ENCODE data around the gene PDZK1IP1. TPM values are rescaled to one million over a fixed set of nuclear protein-coding genes. Genes with fewer than 3 reads are reported as not detected.
A peak's percentile ranks its signal among the peaks of the same experiment; 100 is the strongest.
"Not testable (repeated sequence)": the region's sequence is repeated elsewhere in the genome, so short reads cannot be mapped to it uniquely, and the experiment has no call there.

Gene PDZK1IP1
- total RNA-seq, 1 experiment from 2014 or later: not detected

DNA sequence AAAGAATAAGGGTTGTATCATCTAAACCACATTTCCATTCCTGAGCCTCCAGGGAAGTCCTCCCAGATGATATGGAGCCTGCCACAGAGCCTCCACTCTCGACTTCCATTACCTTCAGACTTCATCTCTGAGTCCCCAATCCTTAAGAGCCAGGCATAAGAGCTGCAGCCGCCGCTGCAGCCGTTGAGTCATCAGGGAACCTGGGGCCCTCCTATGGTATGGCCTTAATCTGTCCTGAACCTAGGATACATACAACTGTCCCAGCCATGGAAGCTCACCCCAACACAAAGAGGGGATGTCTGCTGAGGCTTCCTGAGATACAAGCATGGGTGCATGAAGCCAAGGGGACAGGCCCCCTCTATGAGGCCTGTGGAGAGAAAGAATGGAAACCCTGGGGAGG is 25.9 kb upstream of the PDZK1IP1 start:
- no peak for DNase-seq (ENCODE audit: low read depth in 1 of 2, low spot score in 2 of 2)
- Histone ChIP-seq H3K4me1 (replicated peaks) (0 out of 2 replicates have a peak, but pooled peaks cover 3% of the 10 kb centered on the region), H3K27ac (no peak overlapping the region), H3K9me3 (replicated peaks) (no peaks in the 10 kb centered on the region), H3K4me3 (no peak overlapping the region), H3K36me3 (no peaks in the 10 kb centered on the region), H3K27me3 (replicated peaks) (peaks cover 7% of the 10 kb centered on the region; the same call in 1 of the 2 replicates)

DNA sequence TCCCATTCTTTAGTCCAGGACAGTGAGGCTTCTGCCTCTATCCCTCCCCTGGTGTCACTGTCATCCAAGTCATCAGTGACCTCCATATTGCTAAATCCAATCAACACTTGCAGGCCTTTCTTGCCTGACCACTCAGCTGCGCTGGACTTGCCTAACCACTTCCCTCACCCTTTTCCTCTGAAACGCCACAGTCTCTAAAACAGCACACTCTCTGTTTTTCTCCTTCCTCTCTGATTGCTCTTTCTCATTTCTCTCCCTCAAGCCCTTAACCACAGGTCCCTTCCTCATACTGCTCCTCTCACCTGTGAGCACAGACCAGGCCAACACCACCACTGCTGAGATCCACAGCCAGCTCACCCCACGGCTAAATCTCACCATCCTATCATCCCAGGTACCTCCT is 24.7 kb upstream of the PDZK1IP1 start:
- Histone ChIP-seq H3K27me3 (replicated peaks) (no peaks in the 10 kb centered on the region), H3K4me1 (replicated peaks) (0 out of 2 replicates have a peak, but pooled peaks cover 6% of the 10 kb centered on the region), H3K27ac (no peak overlapping the region), H3K36me3 (no peaks in the 10 kb centered on the region), H3K4me3 (no peak overlapping the region), H3K9me3 (replicated peaks) (no peaks in the 10 kb centered on the region)
- DNase-seq (ENCODE audit: low read depth in 1 of 2, low spot score in 2 of 2): no peak

DNA sequence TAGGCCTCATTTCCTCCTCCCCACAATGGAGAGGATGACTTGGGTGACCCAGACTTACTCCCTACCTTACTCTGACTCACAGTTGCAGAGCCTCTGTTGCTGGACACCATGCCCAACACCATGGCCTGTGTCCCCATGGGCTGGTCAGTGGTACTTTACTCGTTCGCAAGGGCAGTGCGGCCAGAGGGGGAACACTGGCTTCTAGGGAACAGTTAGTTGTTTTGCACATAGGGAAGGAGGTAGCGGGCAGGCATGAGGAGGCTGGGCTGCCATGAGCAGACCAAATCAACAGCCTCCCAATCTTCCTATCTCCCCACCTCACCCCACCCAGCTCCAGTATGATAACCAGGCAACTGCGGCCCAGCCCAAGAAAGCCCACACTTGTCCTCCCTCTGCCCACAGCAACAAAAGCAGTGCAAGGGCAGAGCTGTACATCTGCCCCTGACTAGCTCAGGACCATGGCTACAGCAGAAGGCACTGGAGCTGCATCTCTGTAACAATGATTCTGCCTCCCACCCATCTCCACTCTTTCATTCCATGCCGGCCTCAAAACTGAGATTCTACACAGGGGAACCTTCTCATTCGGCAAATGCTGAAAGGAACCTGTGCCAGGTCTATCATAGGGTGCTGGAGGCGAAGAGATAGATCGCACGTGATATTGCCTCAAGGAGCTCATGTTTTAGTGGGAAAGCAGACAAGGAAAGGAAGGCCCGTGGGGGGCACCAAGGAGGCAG is 23.6 kb upstream of the PDZK1IP1 start:
- no peaks in the 10 kb centered on the region for H3K9me3 ChIP-seq (replicated peaks)
- peaks cover 8% of the 10 kb centered on the region for H3K4me1 ChIP-seq (replicated peaks)
- no peaks in the 10 kb centered on the region for H3K36me3 ChIP-seq
- no peak overlapping the region for H3K27ac ChIP-seq
- DNase-seq (ENCODE audit: low read depth in 1 of 2, low spot score in 2 of 2): no peak
- H3K4me3 ChIP-seq: no peak overlapping the region
- H3K27me3 ChIP-seq (replicated peaks): no peaks in the 10 kb centered on the region

DNA sequence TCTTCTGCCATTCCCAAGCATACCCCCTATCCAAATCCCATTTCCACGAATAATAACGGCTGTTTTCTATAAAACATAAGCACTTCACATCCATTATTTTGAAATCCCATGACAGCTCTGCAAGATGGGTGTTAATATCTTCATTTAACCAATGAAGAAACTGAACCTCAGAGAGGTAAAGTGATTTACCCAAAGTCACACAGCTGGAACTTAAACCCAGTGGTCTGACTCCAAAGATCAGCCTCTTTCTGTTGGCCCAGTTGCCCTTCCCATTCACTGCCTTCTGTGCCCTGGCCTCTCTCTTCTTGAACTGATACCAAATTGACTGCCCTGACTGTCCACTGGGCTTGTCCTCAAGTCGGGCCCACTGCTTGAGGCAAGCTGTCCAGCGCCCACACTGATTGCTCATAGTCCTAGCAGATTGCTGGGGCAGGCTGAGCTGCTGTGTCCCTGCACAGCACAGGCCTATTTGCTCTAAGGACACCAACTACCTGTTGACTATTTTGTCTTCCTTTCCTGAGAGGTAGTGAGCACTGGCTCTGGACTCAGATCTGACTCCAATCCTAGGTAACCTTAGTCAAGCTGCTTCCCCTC is 22.9 kb upstream of the PDZK1IP1 start:
- H3K27me3 ChIP-seq (replicated peaks): no peaks in the 10 kb centered on the region
- H3K36me3 ChIP-seq: no peaks in the 10 kb centered on the region
- H3K9me3 ChIP-seq (replicated peaks): no peaks in the 10 kb centered on the region
- H3K4me3 ChIP-seq: no peak overlapping the region
- DNase-seq (ENCODE audit: low read depth in 1 of 2, low spot score in 2 of 2): no peak
- H3K27ac ChIP-seq: no peak overlapping the region
- peaks cover 15% of the 10 kb centered on the region for H3K4me1 ChIP-seq (replicated peaks)

DNA sequence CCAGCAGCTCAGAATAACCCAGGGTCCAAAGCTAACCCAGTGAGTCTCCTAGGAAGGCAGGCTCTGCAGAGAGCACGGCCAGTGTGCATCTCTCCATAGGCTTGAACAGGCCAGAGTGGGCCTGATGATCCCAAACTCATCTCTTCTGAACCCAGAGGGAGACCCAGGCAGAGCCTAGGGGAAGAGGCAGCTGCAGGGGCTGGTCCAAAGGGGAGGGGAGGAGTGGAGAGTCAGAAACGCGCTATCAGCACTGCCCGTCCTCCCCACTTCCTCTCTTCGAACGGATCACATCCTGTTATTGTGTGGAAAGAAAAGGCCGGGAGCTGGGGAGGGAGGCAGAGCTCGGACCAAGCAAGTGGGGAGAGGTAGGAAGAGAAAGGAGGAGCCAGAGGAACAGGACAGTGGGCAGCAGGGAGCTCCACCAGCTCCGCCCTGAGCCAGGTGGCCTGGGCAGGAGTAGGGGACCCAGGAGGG is 22.0 kb upstream of the PDZK1IP1 start:
- H3K9me3 ChIP-seq (replicated peaks): no peaks in the 10 kb centered on the region
- DNase-seq (ENCODE audit: low read depth in 1 of 2, low spot score in 2 of 2): no peak
- peaks cover 17% of the 10 kb centered on the region for H3K4me1 ChIP-seq (replicated peaks)
- H3K36me3 ChIP-seq: no peaks in the 10 kb centered on the region
- no peaks in the 10 kb centered on the region for H3K27me3 ChIP-seq (replicated peaks)
- H3K4me3 ChIP-seq: no peak overlapping the region
- no peak overlapping the region for H3K27ac ChIP-seq

DNA sequence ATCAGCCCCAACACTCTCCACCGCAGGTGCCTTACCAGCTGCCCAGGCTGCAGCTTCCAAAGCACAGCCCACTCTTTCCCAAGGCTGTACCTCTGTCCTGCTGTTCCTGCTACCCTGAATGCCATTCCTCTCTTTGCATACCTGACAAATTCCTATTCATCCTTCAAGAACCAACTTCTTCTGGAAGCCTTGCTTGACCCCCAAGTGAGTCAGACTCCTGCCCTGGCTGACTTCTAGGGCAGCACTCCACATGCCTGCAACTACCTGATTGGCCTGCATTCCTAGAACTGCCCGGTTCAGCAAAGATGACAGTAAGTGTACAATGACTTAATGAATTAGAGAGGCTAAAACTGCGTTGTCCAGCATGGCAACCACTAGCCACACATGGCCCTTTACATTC is 20.8 kb upstream of the PDZK1IP1 start:
- Histone ChIP-seq H3K27me3 (replicated peaks) (no peaks in the 10 kb centered on the region), H3K4me1 (replicated peaks) (peaks cover 17% of the 10 kb centered on the region), H3K27ac (no peak overlapping the region), H3K9me3 (replicated peaks) (no peaks in the 10 kb centered on the region), H3K36me3 (no peaks in the 10 kb centered on the region), H3K4me3 (no peak overlapping the region)
- no peak for DNase-seq (ENCODE audit: low read depth in 1 of 2, low spot score in 2 of 2)

DNA sequence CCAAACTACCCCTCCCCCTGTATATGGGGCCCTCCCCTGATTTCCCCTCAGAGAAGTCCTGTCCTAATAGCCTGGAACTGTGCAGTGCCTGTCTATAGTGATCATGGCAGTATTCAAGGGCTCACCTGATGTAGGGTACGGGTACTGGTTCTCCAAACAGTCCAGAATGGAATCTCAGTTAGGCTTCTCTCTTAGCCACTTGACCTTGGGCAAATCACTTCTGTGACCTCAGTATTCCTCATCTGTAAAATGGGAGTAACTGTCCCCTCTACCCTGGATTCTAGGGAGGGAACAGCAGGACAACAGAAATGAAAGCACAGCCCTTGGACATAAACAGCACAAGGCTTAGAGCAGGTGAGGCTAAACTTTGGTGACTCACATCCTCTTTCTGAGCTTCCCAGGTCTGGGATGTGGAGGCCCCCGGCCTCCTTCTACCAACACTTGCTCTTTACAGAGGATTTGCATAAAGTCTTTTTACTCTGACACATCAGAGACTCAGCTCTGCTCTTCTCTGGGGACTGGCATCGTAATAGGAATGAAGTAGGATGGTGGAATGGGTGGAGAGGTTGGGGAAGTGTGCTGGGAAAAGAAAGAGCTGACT is 20.0 kb upstream of the PDZK1IP1 start:
- no peak for DNase-seq (ENCODE audit: low read depth in 1 of 2, low spot score in 2 of 2)
- H3K27ac ChIP-seq: no peak overlapping the region
- no peaks in the 10 kb centered on the region for H3K36me3 ChIP-seq
- H3K27me3 ChIP-seq (replicated peaks): no peaks in the 10 kb centered on the region
- peaks cover 17% of the 10 kb centered on the region for H3K4me1 ChIP-seq (replicated peaks)
- H3K9me3 ChIP-seq (replicated peaks): no peaks in the 10 kb centered on the region
- no peak overlapping the region for H3K4me3 ChIP-seq

DNA sequence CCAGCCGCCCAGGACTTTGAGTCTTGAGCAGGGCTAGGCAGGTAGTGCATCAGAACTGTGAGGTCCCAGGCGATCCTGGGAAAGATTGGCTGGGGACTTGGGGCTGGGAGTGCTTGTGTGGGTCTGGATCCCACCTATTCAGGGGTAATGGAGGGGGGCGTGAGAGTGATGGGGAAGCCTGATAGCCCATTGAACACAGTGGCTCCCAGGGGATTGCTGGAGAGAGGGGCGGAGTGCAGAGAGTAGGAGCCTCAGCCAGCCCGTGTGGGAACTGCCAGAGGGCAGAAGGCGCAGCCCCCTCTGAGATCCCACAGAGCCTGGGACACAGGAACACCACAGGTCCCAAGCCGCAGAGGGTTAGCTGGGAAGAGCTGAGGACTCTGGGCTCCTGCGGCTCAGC is 19.3 kb upstream of the PDZK1IP1 start:
- Histone ChIP-seq H3K4me1 (replicated peaks) (peaks cover 17% of the 10 kb centered on the region), H3K27me3 (replicated peaks) (no peaks in the 10 kb centered on the region), H3K36me3 (no peaks in the 10 kb centered on the region), H3K9me3 (replicated peaks) (no peaks in the 10 kb centered on the region), H3K27ac (no peak overlapping the region), H3K4me3 (no peak overlapping the region)
- no peak for DNase-seq (ENCODE audit: low read depth in 1 of 2, low spot score in 2 of 2)

DNA sequence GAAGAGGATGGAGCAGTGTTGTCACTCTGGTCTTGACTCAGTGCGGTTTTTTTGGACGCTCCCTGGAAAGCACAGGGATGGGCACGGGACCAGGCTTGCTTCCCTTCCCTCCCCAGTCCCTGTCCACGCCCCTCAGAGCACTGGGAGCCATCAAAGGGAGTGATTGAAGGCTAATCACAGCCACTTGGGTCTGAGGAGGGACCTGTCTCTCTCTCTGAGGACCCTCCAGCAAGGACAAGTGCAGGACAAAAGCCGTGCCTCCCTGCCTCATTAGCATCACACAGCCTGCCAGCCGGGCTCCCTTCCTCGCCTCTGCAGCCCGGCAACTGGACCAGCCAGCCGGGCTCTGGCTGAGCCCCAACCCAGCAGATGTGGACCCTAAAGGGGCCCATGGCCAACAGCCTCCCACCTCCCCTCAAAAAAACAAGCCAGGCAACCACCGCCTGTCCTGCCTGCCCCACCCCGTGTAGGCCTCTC is 18.6 kb upstream of the PDZK1IP1 start:
- Histone ChIP-seq H3K4me3 (no peak overlapping the region), H3K27me3 (replicated peaks) (no peaks in the 10 kb centered on the region), H3K36me3 (no peaks in the 10 kb centered on the region), H3K9me3 (replicated peaks) (no peaks in the 10 kb centered on the region), H3K4me1 (replicated peaks) (peaks cover 17% of the 10 kb centered on the region), H3K27ac (no peak overlapping the region)
- no peak for DNase-seq (ENCODE audit: low read depth in 1 of 2, low spot score in 2 of 2)

DNA sequence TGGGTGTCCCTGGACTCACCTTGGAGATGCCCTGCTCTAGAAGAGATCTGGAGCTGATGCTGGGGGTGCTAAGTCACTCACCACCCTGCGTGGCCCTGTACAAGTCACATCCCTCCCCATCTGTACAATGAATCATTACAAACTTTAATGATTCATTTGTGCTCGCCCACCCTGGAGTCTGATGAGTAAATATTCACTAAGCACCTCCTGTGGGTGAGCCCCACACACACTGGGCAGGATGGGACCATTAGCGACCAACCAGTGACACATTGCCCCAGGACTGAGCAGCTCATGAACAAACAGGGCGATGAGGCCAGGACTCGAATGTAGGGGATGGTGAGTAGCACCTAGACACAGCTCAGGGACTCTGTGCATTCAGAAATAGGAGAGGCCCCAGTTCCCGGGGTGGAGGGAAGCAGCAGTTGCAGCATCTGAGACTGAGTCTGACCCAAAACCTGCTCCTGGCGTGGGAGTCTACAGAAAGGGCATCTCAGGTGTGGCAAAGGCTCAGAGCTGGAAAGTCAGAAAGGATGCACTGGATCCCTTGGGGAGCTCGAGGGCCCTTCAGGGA is 18.1 kb upstream of the PDZK1IP1 start:
- peak in 1 of 2 experiments; percentile 30 for DNase-seq (ENCODE audit: low read depth in 1 of 2, low spot score in 2 of 2)
- H3K36me3 ChIP-seq: no peaks in the 10 kb centered on the region

DNA sequence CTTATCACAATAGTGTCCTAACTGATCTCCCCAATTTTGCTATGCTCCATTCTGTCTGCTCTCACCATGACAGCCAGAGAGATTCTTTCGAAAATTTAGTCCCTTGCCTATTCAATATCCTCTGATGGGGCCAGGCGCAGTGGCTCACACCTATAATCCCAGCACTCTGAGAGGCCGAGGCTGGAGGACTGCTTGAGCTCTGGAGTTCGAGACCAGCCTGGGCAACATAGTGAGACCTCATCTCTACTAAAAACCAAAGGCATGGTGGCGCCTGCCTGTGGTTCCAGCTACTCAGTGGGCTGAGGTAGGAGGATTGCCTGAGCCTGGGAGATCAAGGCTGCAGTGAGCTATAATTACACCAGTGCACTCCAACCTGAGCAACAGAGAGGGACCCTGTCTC is 16.1 kb upstream of the PDZK1IP1 start:
- H3K4me1 ChIP-seq (replicated peaks): peaks cover 17% of the 10 kb centered on the region
- no peak overlapping the region for H3K27ac ChIP-seq
- no peaks in the 10 kb centered on the region for H3K27me3 ChIP-seq (replicated peaks)
- no peak overlapping the region for H3K4me3 ChIP-seq
- DNase-seq (ENCODE audit: low read depth in 1 of 2, low spot score in 2 of 2): no peak
- no peaks in the 10 kb centered on the region for H3K36me3 ChIP-seq
- 0 out of 2 replicates have a peak, but pooled peaks cover 2% of the 10 kb centered on the region for H3K9me3 ChIP-seq (replicated peaks)

More for the DNA sequence above, 18.1 kb upstream of the PDZK1IP1 start:
- Histone ChIP-seq H3K9me3 (replicated peaks) (0 out of 2 replicates have a peak, but pooled peaks cover under 1% of the 10 kb centered on the region), H3K27ac (no peak overlapping the region), H3K4me1 (replicated peaks) (peaks cover 17% of the 10 kb centered on the region), H3K27me3 (replicated peaks) (no peaks in the 10 kb centered on the region), H3K4me3 (no peak overlapping the region)

DNA sequence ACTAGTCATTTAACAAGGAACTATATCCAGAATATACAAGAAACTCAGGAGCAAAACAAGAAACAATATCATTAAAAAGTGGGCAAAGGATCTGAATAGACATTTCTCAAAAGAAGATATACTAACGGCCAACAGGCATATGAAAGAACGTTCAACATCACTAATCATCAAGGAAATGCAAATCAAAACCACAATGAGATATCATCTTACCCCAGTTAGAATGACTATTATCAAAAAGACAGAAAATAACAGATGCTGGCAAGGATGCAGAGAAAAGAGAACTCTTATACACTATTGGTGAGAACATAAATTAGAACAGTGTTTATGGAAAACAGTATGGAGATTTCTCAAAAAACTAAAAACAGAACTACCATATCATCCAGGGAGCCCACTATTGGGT is 13.7 kb upstream of the PDZK1IP1 start:
- H3K27ac ChIP-seq; DNase-seq (ENCODE audit: low read depth in 1 of 2, low spot score in 2 of 2); H3K36me3 ChIP-seq; H3K27me3 ChIP-seq (replicated peaks); H3K4me3 ChIP-seq; H3K9me3 ChIP-seq (replicated peaks): not testable (repeated sequence)
- H3K4me1 ChIP-seq (replicated peaks): peaks cover 11% of the 10 kb centered on the region

DNA sequence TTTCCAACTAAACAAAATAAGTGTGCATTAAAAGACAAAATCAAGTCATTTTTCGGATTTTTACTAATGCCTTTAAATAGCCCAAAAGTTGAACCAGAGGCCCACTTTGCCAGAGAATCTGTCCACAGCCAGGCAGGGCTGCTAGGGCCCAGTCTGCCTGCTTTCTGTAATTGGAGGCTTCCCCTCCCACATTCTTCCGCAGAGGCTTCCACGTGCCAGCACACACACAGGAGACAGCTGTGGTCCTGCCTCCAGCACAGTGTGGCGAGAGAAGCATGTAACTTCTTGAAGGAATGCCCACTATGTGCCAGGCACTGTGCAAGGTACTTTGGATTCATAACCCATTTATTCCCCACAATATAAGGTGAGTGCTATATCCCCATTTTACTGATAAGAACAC is 11.3 kb upstream of the PDZK1IP1 start:
- no peaks in the 10 kb centered on the region for H3K36me3 ChIP-seq
- H3K4me1 ChIP-seq (replicated peaks): no peaks in the 10 kb centered on the region
- H3K9me3 ChIP-seq (replicated peaks): 0 out of 2 replicates have a peak, but pooled peaks cover 2% of the 10 kb centered on the region
- no peak overlapping the region for H3K4me3 ChIP-seq
- H3K27me3 ChIP-seq (replicated peaks): no peaks in the 10 kb centered on the region
- no peak for DNase-seq (ENCODE audit: low read depth in 1 of 2, low spot score in 2 of 2)
- no peak overlapping the region for H3K27ac ChIP-seq

DNA sequence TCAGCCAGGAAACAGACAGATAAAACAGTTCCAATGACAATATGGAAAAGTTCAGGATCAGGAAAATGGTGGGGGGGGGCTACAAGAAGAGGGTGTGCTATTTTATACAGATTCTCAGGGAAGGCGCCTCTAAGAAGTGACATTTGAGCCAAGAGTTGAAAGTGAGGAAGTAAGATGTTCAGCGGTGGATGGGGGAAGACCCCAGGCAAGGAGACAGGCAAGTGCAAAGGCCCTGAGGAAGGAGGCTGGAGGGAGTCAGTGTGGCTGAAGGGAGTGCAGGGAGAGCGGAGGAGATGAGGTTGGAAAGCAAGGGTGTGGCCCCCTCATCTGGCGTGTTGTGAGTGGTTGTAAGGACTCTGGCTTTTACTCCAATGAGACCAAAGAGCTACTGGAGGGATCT is 8.4 kb upstream of the PDZK1IP1 start:
- Histone ChIP-seq H3K4me1 (replicated peaks) (no peaks in the 10 kb centered on the region), H3K4me3 (no peak overlapping the region), H3K27ac (no peak overlapping the region), H3K27me3 (replicated peaks) (no peaks in the 10 kb centered on the region), H3K9me3 (replicated peaks) (0 out of 2 replicates have a peak, but pooled peaks cover 2% of the 10 kb centered on the region), H3K36me3 (no peaks in the 10 kb centered on the region)
- DNase-seq (ENCODE audit: low read depth in 1 of 2, low spot score in 2 of 2): no peak

Data from SJSA1 (cell line).